ENCODE data around the gene BTBD2. TPM values are rescaled to one million over a fixed set of nuclear protein-coding genes. Genes with fewer than 3 reads are reported as not detected.
A peak's percentile ranks its signal among the peaks of the same experiment; 100 is the strongest.

BTBD2 gene
- total RNA-seq, 1 experiment from 2014 or later: 110 TPM

DNA sequence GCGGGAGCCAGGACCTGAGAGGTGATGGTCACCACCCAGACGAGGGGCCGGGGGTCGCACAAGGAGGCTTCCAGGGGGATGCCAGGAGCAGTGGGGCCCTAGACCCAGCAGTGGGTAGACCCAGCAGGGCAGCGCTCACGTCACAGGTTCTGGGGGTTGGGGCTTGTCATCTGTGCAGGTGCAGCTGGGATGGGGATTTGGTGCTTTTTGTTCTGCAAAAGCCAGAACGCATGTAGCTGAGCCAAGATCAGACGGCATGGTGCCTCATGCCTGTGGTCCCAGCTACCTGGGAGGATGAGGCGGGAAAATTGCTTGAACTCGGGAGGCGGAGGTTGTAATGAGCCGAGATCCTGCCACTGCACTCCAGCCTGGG, 59.4 kb downstream of the BTBD2 start:
- no peaks in the 10 kb centered on the region for H3K27me3 ChIP-seq (ENCODE audit: insufficient read depth, low read length)
- H3K23me2 ChIP-seq (ENCODE audit: insufficient read length, low read depth, low read length, poor library complexity, severe bottlenecking): no peaks in the 10 kb centered on the region
- H3K27ac ChIP-seq (ENCODE audit: insufficient read length, low read depth, low read length): no peak overlapping the region
- H3T11ph ChIP-seq (ENCODE audit: low read length): no peak overlapping the region
- H3K9me3 ChIP-seq (ENCODE audit: control insufficient read depth, low read depth, low read length): no peaks in the 10 kb centered on the region
- H2BK120ac ChIP-seq (ENCODE audit: low read depth, low read length, poor library complexity, severe bottlenecking): no peak overlapping the region
- no peak overlapping the region for H2AFZ ChIP-seq (ENCODE audit: low read length)
- TF ChIP-seq, protein P1, sequence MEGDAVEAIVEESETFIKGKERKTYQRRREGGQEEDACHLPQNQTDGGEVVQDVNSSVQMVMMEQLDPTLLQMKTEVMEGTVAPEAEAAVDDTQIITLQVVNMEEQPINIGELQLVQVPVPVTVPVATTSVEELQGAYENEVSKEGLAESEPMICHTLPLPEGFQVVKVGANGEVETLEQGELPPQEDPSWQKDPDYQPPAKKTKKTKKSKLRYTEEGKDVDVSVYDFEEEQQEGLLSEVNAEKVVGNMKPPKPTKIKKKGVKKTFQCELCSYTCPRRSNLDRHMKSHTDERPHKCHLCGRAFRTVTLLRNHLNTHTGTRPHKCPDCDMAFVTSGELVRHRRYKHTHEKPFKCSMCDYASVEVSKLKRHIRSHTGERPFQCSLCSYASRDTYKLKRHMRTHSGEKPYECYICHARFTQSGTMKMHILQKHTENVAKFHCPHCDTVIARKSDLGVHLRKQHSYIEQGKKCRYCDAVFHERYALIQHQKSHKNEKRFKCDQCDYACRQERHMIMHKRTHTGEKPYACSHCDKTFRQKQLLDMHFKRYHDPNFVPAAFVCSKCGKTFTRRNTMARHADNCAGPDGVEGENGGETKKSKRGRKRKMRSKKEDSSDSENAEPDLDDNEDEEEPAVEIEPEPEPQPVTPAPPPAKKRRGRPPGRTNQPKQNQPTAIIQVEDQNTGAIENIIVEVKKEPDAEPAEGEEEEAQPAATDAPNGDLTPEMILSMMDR (conservative IDR thresholded peaks at IDR 0.05): no peak
- H3K14ac ChIP-seq (ENCODE audit: insufficient read depth, low read length): no peak overlapping the region
- no peak overlapping the region for H3K4ac ChIP-seq (ENCODE audit: low read depth, low read length)
- peak overlapping the region in 1 of 3 experiments; percentile 76; a peak in 2 of 7 replicates for H3K27ac Mint-ChIP-seq
- peaks cover 3 to 18% of the 10 kb centered on the region in 2 experiments; a peak in 3 of 4 replicates for H3K4me1 Mint-ChIP-seq
- H3K27me3 Mint-ChIP-seq (ENCODE audit: low read depth): no peaks in the 10 kb centered on the region
- no peak overlapping the region for H3K9ac ChIP-seq (ENCODE audit: extremely low read depth, insufficient read length, low read length)
- no peak for DNase-seq
- H2BK15ac ChIP-seq (ENCODE audit: low read depth, low read length): no peak overlapping the region
- no peaks in the 10 kb centered on the region for H3K9me3 Mint-ChIP-seq
- H2AK5ac ChIP-seq (ENCODE audit: insufficient read length, low read length): no peak overlapping the region
- no peak overlapping the region for H2BK12ac ChIP-seq (ENCODE audit: insufficient read length, low read depth, low read length)
- no peak overlapping the region for H4K91ac ChIP-seq (ENCODE audit: insufficient read length, low read depth, low read length)
- H4K20me1 ChIP-seq (ENCODE audit: control insufficient read depth, insufficient read depth, insufficient read length): peaks cover 2% of the 10 kb centered on the region
- no peak overlapping the region for H3K4me2 ChIP-seq (ENCODE audit: insufficient read depth, insufficient read length, low read length)
- H2BK5ac ChIP-seq (ENCODE audit: insufficient read length, low read length): no peak overlapping the region
- peaks cover 8% of the 10 kb centered on the region for H3K79me1 ChIP-seq (ENCODE audit: insufficient read depth, low read depth, low read length, poor library complexity, severe bottlenecking)
- no peak overlapping the region for H4K5ac ChIP-seq (ENCODE audit: insufficient read length, low read depth, low read length)
- H3K18ac ChIP-seq (ENCODE audit: insufficient read length, low read depth, low read length): no peak overlapping the region
- peaks cover 4 to 10% (median 9%) of the 10 kb centered on the region in 3 experiments; a peak in 6 of 7 replicates for H3K36me3 Mint-ChIP-seq (ENCODE audit: insufficient read depth in 1 of 3, low read depth in 3 of 3)
- H3K4me1 ChIP-seq (ENCODE audit: insufficient read depth, low read length): no peaks in the 10 kb centered on the region
- no peak overlapping the region for H2BK20ac ChIP-seq (ENCODE audit: low read depth, low read length, poor library complexity, severe bottlenecking)
- no CpG with 5 or more reads among the region's 12 CpGs for WGBS (ENCODE audit: extremely low coverage, insufficient read length, low lambda C conversion rate)
- no peak overlapping the region for H4K8ac ChIP-seq (replicated peaks; ENCODE audit: insufficient read length, low read depth, low read length)
- no peak overlapping the region for H3K4me3 Mint-ChIP-seq
- no peak overlapping the region for H3K23ac ChIP-seq (ENCODE audit: insufficient read length, low read depth, low read length)
- peaks cover 28% of the 10 kb centered on the region; the same call in 1 of the 2 replicates for H3K79me2 ChIP-seq (ENCODE audit: insufficient read depth, low read length)
- H3K56ac ChIP-seq (ENCODE audit: insufficient read length, low read depth, low read length): no peak overlapping the region
